Naive thymus-derived CD4-positive, alpha-beta T cell (primary cell): ENCODE data around the gene ZMAT2. TPM values are rescaled to one million over a fixed set of nuclear protein-coding genes. Genes with fewer than 3 reads are reported as not detected.

Source experiments
- ATAC-seq: fragments of 150-1000 bp; cut with Tn5 transposase; 2 replicates; pipeline ENCODE4 v1.10.0; 2021; ENCODE audit warnings: mild to moderate bottlenecking, moderate library complexity
- CTCF ChIA-PET: fragments of 350-600 bp; sonication (Branson Sonifier 250); formaldehyde crosslinking; loops from one replicate; lab custom pipeline; 2021; ENCODE audit warnings: antibody characterized with exemption; lab: Charles Lee
- POLR2A ChIA-PET: fragments of 350-600 bp; sonication (Branson Sonifier 250); formaldehyde crosslinking; loops from one replicate; lab custom pipeline; 2021; ENCODE audit warnings: antibody characterized with exemption, inconsistent platforms; lab: Charles Lee
- DNase-seq, 9 donors: peaks; one replicate each; pipeline versions ENCODE4 v3.0.0 to v3.0.0-alpha.2; 2020 to 2022; ENCODE audit warnings: mixed read lengths in 1 of 9
- H3K27ac ChIP-seq: one replicate; pipeline ENCODE4 v1.7.0; 2013; ENCODE audit warnings: mild to moderate bottlenecking, low read depth, low read length, moderate library complexity
- H3K27me3 ChIP-seq, 2 donors: one replicate each; pipeline ENCODE4 v1.7.0; 2013; ENCODE audit warnings: low read length in 2 of 2, mild to moderate bottlenecking in 2 of 2, moderate library complexity in 2 of 2; ENCODE audit not compliant: control insufficient read depth in 2 of 2, insufficient read depth in 2 of 2
- H3K36me3 ChIP-seq, 3 experiments: 1 replicate in 2 of 3; 2 replicates in 1 of 3; pipeline ENCODE4 v1.7.0; 2013; ENCODE audit warnings: low read length in 3 of 3, mild to moderate bottlenecking in 3 of 3, moderate library complexity in 1 of 3; ENCODE audit not compliant: insufficient read depth in 3 of 3, control insufficient read depth in 2 of 3
- H3K4me1 ChIP-seq, 2 donors: one replicate each; pipeline ENCODE4 v1.7.0; 2013; ENCODE audit warnings: low read length in 2 of 2, mild to moderate bottlenecking in 2 of 2, moderate library complexity in 1 of 2; ENCODE audit not compliant: control insufficient read depth in 2 of 2, insufficient read depth in 2 of 2
- H3K4me3 ChIP-seq: 2 replicates; pipeline ENCODE4 v1.7.0; 2013; ENCODE audit warnings: mild to moderate bottlenecking, low read length
- H3K9me3 ChIP-seq, 3 experiments: 1 replicate in 2 of 3; 2 replicates in 1 of 3; pipeline ENCODE4 v1.7.0; 2013; ENCODE audit warnings: low read length in 3 of 3; ENCODE audit not compliant: control insufficient read depth in 2 of 3
- H3K27ac Mint-ChIP-seq, 9 donors: one replicate each; pipeline ENCODE4 v1.8.0; 2020 to 2022; ENCODE audit warnings: mixed read lengths in 9 of 9, mild to moderate bottlenecking in 8 of 9, moderate library complexity in 5 of 9, inconsistent platforms in 2 of 9
- H3K27me3 Mint-ChIP-seq, 5 donors: one replicate each; pipeline ENCODE4 v1.8.0; 2021 to 2022; ENCODE audit warnings: mixed read lengths in 5 of 5, mild to moderate bottlenecking in 1 of 5
- H3K36me3 Mint-ChIP-seq, 5 donors: one replicate each; pipeline ENCODE4 v1.8.0; 2020 to 2022; ENCODE audit warnings: mixed read lengths in 5 of 5, mild to moderate bottlenecking in 3 of 5, inconsistent platforms in 1 of 5
- H3K4me1 Mint-ChIP-seq, 7 donors: one replicate each; pipeline ENCODE4 v1.8.0; 2020 to 2022; ENCODE audit warnings: mixed read lengths in 7 of 7, mild to moderate bottlenecking in 3 of 7, inconsistent platforms in 1 of 7
- H3K4me3 Mint-ChIP-seq, 10 donors: one replicate each; pipeline ENCODE4 v1.8.0; 2020 to 2022; ENCODE audit warnings: mild to moderate bottlenecking in 10 of 10, mixed read lengths in 10 of 10, moderate library complexity in 6 of 10, inconsistent platforms in 2 of 10
- H3K9me3 Mint-ChIP-seq, 11 donors: one replicate each; pipeline ENCODE4 v1.8.0; 2020 to 2022; ENCODE audit warnings: mixed read lengths in 11 of 11, mild to moderate bottlenecking in 4 of 11, inconsistent platforms in 1 of 11, moderate library complexity in 1 of 11
- intact Hi-C, 2 donors: fragments of 100-400 bp; cut with micrococcal nuclease; formaldehyde crosslinking; loops; one replicate each; pipeline ENCODE4 v1.15.1; 2023
- polyA plus RNA-seq, 2 donors: library from polyadenylated mRNA; unstranded; fragments of 300-500 nt; fragmentation: Illumina TruSeq; gene quantifications; one replicate each; pipeline ENCODE4 v1.2.3, GENCODE V29; 2021
- total RNA-seq, 6 experiments: library from RNA in 5 of 6; stranded (reverse) in 5 of 6; gene quantifications; 1 replicate in 5 of 6; 2 replicates in 1 of 6; pipeline ENCODE4 v1.2.3 and lab custom pipeline; 2021 to 2026

Gene ZMAT2
- total and polyA plus RNA-seq, 7 experiments from 2014 or later, result 37.7 to 76.4 (median 60.5) TPM

- Mint-ChIP-seq H3K9me3 (peaks cover 0 to 16% (median 2%) of the 10 kb centered on the region in 11 donors), H3K36me3 (no peaks in the 10 kb centered on the region), H3K27me3 (peaks cover 26 to 49% (median 35%) of the 10 kb centered on the region in 5 donors), H3K4me1 (peaks cover 0 to 22% (median 17%) of the 10 kb centered on the region in 7 donors), H3K27ac (peak overlapping the region in 7 of 9 donors; percentile 51 to 93 (median 77)), H3K4me3 (peak overlapping the region; percentile 37 to 81 (median 68))
- Histone ChIP-seq H3K36me3 (no peaks in the 10 kb centered on the region), H3K4me3 (peak overlapping the region; percentile 40), H3K4me1 (no peaks in the 10 kb centered on the region), H3K27ac (no peak overlapping the region), H3K9me3 (no peaks in the 10 kb centered on the region), H3K27me3 (peaks cover 0 to 4% of the 10 kb centered on the region in 2 donors)
- intact Hi-C loops, result loop anchor here (1.0 to 10.0 kb wide), 2 partner anchors 15 to 261 kb away; no protein-coding TSS in a partner anchor
- ChIA-PET CTCF (interaction anchor here (1.2 kb wide), 1 partner anchor 15 kb away, joined by 7 read pairs; no protein-coding TSS in a partner anchor), POLR2A (interaction anchor here (0.6 to 1.0 kb wide), 2 partner anchors 15 to 26 kb away, joined by 3 to 5 read pairs; partner anchors contain the start of gene ZMAT2)
- DNase-seq (peak; percentile 9 to 80 (median 45)), ATAC-seq (peak; percentile 93)
Measured at GRCh38 chr5:140725799-140726471, 25.7 kb downstream of the ZMAT2 start.

- intact Hi-C loops, result no loop called here
- peaks cover 6 to 72% (median 57%) of the 10 kb centered on the region in 5 donors for H3K27me3 Mint-ChIP-seq
- CTCF ChIA-PET, result interaction anchor here (1.1 kb wide), 1 partner anchor 365 kb away, joined by 3 read pairs; no protein-coding TSS in a partner anchor
Measured at GRCh38 chr5:140733098-140733497, 32.9 kb downstream of the ZMAT2 start.

GRCh38 chr5:140734354-140734753 is 34.1 kb downstream of the ZMAT2 start:
- ChIA-PET CTCF (interaction anchor here (1.1 kb wide), 1 partner anchor 366 kb away, joined by 3 read pairs; no protein-coding TSS in a partner anchor), POLR2A (no interaction called here)
- ATAC-seq, result no peak
- H3K4me3 Mint-ChIP-seq, result no peak overlapping the region
- intact Hi-C loops, result no loop called here
- Histone ChIP-seq H3K27me3 (no peaks in the 10 kb centered on the region), H3K9me3 (peaks cover 0 to 5% (median 0%) of the 10 kb centered on the region in 3 experiments), H3K4me1 (no peaks in the 10 kb centered on the region), H3K4me3 (no peak overlapping the region), H3K36me3 (no peaks in the 10 kb centered on the region), H3K27ac (no peak overlapping the region)
- DNase-seq, result no peak
- H3K27ac Mint-ChIP-seq, result no peak overlapping the region
- H3K36me3 Mint-ChIP-seq, result peaks cover 0 to 12% (median 0%) of the 10 kb centered on the region in 5 donors
- no peaks in the 10 kb centered on the region for H3K4me1 Mint-ChIP-seq
- H3K9me3 Mint-ChIP-seq, result peaks cover 0 to 59% (median 13%) of the 10 kb centered on the region in 11 donors
- H3K27me3 Mint-ChIP-seq, result peaks cover 3 to 65% (median 55%) of the 10 kb centered on the region in 5 donors

More at GRCh38 chr5:140733098-140733497, 32.9 kb downstream of the ZMAT2 start:
- H3K9me3 Mint-ChIP-seq, result peaks cover 0 to 54% (median 13%) of the 10 kb centered on the region in 11 donors
- H3K9me3 ChIP-seq, result peaks cover 0 to 5% (median 0%) of the 10 kb centered on the region in 3 experiments
- no peaks in the 10 kb centered on the region for H3K27me3 ChIP-seq
- no peaks in the 10 kb centered on the region for H3K4me1 ChIP-seq
- H3K4me3 Mint-ChIP-seq, result no peak overlapping the region
- POLR2A ChIA-PET, result no interaction called here
- H3K27ac Mint-ChIP-seq, result no peak overlapping the region
- ATAC-seq (no peak), DNase-seq (no peak)
- peaks cover 0 to 5% (median 0%) of the 10 kb centered on the region in 7 donors for H3K4me1 Mint-ChIP-seq
- no peaks in the 10 kb centered on the region for H3K36me3 ChIP-seq
- H3K27ac ChIP-seq, result no peak overlapping the region
- H3K4me3 ChIP-seq, result no peak overlapping the region
- peaks cover 0 to 12% (median 0%) of the 10 kb centered on the region in 5 donors for H3K36me3 Mint-ChIP-seq

GRCh38 chr5:140737486-140737885 is 37.2 kb downstream of the ZMAT2 start:
- CTCF ChIA-PET, result no interaction called here
- POLR2A ChIA-PET, result interaction anchor here (0.7 kb wide), 1 partner anchor 123 kb away, joined by 3 read pairs; no protein-coding TSS in a partner anchor
- Mint-ChIP-seq H3K4me1 (no peaks in the 10 kb centered on the region), H3K4me3 (no peak overlapping the region), H3K36me3 (peaks cover 0 to 17% (median 5%) of the 10 kb centered on the region in 5 donors), H3K27me3 (peaks cover 0 to 63% (median 54%) of the 10 kb centered on the region in 5 donors), H3K9me3 (peaks cover 6 to 84% (median 30%) of the 10 kb centered on the region in 11 donors), H3K27ac (no peak overlapping the region)
- Histone ChIP-seq H3K27me3 (peaks cover 0 to 5% of the 10 kb centered on the region in 2 donors), H3K9me3 (peaks cover 0 to 17% (median 5%) of the 10 kb centered on the region in 3 experiments), H3K27ac (no peak overlapping the region), H3K4me1 (no peaks in the 10 kb centered on the region), H3K4me3 (no peak overlapping the region), H3K36me3 (no peaks in the 10 kb centered on the region)
- intact Hi-C loops, result no loop called here
- no peak for ATAC-seq
- no peak for DNase-seq

GRCh38 chr5:140741967-140742366 is 41.7 kb downstream of the ZMAT2 start:
- Mint-ChIP-seq H3K4me1 (no peaks in the 10 kb centered on the region), H3K9me3 (peaks cover 6 to 88% (median 46%) of the 10 kb centered on the region in 11 donors), H3K4me3 (no peak overlapping the region), H3K27me3 (peaks cover 0 to 37% (median 22%) of the 10 kb centered on the region in 5 donors), H3K36me3 (peaks cover 0 to 15% (median 5%) of the 10 kb centered on the region in 5 donors), H3K27ac (no peak overlapping the region)
- H3K36me3 ChIP-seq, result no peaks in the 10 kb centered on the region
- ChIA-PET CTCF (interaction anchor here (0.7 kb wide), 1 partner anchor 9 kb away, joined by 3 read pairs; no protein-coding TSS in a partner anchor), POLR2A (no interaction called here)
- DNase-seq, result no peak
- no peak overlapping the region for H3K27ac ChIP-seq
- H3K4me3 ChIP-seq, result no peak overlapping the region
- peaks cover 0 to 5% of the 10 kb centered on the region in 2 donors for H3K27me3 ChIP-seq
- H3K9me3 ChIP-seq, result peaks cover 0 to 21% (median 1%) of the 10 kb centered on the region in 3 experiments
- H3K4me1 ChIP-seq, result no peaks in the 10 kb centered on the region
- intact Hi-C loops, result no loop called here
- ATAC-seq, result no peak

GRCh38 chr5:140753561-140753960 is 53.3 kb downstream of the ZMAT2 start:
- no peak for DNase-seq
- no peaks in the 10 kb centered on the region for H3K36me3 ChIP-seq
- no peak for ATAC-seq
- peaks cover 0 to 54% (median 23%) of the 10 kb centered on the region in 5 donors for H3K36me3 Mint-ChIP-seq
- H3K9me3 ChIP-seq, result peaks cover 0 to 59% (median 8%) of the 10 kb centered on the region in 3 experiments
- intact Hi-C loops, result no loop called here
- ChIA-PET CTCF (no interaction called here), POLR2A (no interaction called here)
- H3K9me3 Mint-ChIP-seq, result peaks cover 35 to 100% (median 79%) of the 10 kb centered on the region in 11 donors
- H3K4me1 ChIP-seq, result no peaks in the 10 kb centered on the region
- no peak overlapping the region for H3K4me3 ChIP-seq
- H3K4me3 Mint-ChIP-seq, result no peak overlapping the region
- H3K4me1 Mint-ChIP-seq, result peaks cover 0 to 2% (median 0%) of the 10 kb centered on the region in 7 donors
- H3K27ac ChIP-seq, result no peak overlapping the region
- no peaks in the 10 kb centered on the region for H3K27me3 ChIP-seq
- peaks cover 0 to 44% (median 17%) of the 10 kb centered on the region in 5 donors for H3K27me3 Mint-ChIP-seq
- no peak overlapping the region for H3K27ac Mint-ChIP-seq
